ENCODE data around the gene GALNT10. TPM values are rescaled to one million over a fixed set of nuclear protein-coding genes. Genes with fewer than 3 reads are reported as not detected.

GALNT10 gene
- total and polyA plus RNA-seq, 9 of the 15 experiments (the other 6 are each of a cell fraction or from before 2014, with no cell fraction given): 4.6 to 37.1 (median 13.3) TPM

DNA sequence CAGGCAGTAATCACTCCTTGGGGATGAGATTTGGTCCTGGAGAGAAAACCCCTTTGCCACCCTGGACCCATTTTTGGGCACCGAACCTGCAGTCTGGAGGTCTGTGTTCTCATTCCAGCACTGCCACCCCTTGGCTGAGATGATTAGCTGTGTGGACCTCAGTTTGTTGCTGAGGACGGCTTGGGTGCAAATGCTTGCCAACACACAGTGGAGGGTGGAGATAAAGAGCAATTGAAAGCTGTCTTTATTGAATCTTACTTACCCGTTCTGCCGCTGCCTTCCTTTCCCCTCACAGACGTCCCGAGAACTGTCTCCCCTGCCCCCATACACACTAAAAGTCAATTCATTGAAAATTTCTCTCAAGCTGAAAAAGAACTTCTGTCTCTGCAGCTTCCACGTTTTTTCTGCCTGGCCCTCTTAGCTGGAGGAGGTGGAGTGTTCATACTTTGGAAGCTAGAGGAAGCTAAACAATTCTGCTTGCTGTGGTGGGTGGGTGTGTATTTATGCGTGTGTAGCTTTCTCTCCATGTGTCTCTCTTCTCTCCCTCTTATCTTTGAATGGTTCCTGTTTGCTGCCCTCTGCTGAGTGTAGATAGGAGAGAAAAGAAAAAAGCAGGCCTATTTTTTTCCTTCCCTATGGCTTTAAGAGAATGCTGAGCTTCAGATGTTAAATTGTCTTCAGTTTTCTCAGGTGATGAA is 6.6 kb downstream of the GALNT10 start (continued):
- TF ChIP-seq, protein P1, sequence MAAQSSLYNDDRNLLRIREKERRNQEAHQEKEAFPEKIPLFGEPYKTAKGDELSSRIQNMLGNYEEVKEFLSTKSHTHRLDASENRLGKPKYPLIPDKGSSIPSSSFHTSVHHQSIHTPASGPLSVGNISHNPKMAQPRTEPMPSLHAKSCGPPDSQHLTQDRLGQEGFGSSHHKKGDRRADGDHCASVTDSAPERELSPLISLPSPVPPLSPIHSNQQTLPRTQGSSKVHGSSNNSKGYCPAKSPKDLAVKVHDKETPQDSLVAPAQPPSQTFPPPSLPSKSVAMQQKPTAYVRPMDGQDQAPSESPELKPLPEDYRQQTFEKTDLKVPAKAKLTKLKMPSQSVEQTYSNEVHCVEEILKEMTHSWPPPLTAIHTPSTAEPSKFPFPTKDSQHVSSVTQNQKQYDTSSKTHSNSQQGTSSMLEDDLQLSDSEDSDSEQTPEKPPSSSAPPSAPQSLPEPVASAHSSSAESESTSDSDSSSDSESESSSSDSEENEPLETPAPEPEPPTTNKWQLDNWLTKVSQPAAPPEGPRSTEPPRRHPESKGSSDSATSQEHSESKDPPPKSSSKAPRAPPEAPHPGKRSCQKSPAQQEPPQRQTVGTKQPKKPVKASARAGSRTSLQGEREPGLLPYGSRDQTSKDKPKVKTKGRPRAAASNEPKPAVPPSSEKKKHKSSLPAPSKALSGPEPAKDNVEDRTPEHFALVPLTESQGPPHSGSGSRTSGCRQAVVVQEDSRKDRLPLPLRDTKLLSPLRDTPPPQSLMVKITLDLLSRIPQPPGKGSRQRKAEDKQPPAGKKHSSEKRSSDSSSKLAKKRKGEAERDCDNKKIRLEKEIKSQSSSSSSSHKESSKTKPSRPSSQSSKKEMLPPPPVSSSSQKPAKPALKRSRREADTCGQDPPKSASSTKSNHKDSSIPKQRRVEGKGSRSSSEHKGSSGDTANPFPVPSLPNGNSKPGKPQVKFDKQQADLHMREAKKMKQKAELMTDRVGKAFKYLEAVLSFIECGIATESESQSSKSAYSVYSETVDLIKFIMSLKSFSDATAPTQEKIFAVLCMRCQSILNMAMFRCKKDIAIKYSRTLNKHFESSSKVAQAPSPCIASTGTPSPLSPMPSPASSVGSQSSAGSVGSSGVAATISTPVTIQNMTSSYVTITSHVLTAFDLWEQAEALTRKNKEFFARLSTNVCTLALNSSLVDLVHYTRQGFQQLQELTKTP (IDR thresholded peaks at IDR 0.05; ENCODE audit: low read depth in 1 of 2, partially characterized antibody in 2 of 2): peak in 1 of 2 experiments; percentile 72
- TF ChIP-seq POLR2A (conservative IDR thresholded peaks at IDR 0.05) (peak; percentile 50), ARID2 (IDR thresholded peaks at IDR 0.05) (0 out of 2 replicates have a peak, but pooled peaks have one; percentile 50), FOSL1 (tag; conservative IDR thresholded peaks at IDR 0.05) (peak; percentile 30; the same call in 1 of the 2 replicates), ZBTB7A (IDR thresholded peaks at IDR 0.05; ENCODE audit: borderline replicate concordance, control insufficient read depth, low read depth, low read length) (peak; percentile 24; the same call in 1 of the 2 replicates), ZNF431 (CRISPR knock-in tag; IDR thresholded peaks at IDR 0.05) (no peak), DPF2 (IDR thresholded peaks at IDR 0.05) (peak; percentile 98), ZNF583 (CRISPR knock-in tag; IDR thresholded peaks at IDR 0.05) (no peak), TCF3 (CRISPR knock-in tag; IDR thresholded peaks at IDR 0.05) (peak; percentile 90), MCM7 (IDR thresholded peaks at IDR 0.05) (0 out of 4 replicates have a peak, but pooled peaks of 1 of the 2 experiments have one; percentile 27), FOXA3 (CRISPR knock-in tag; conservative IDR thresholded peaks at IDR 0.05 in 1 of 2, IDR thresholded peaks at IDR 0.05 in 1 of 2) (0 out of 4 replicates have a peak, but pooled peaks of 1 of the 2 experiments have one; percentile 33)
- TF ChIP-seq, protein P2, sequence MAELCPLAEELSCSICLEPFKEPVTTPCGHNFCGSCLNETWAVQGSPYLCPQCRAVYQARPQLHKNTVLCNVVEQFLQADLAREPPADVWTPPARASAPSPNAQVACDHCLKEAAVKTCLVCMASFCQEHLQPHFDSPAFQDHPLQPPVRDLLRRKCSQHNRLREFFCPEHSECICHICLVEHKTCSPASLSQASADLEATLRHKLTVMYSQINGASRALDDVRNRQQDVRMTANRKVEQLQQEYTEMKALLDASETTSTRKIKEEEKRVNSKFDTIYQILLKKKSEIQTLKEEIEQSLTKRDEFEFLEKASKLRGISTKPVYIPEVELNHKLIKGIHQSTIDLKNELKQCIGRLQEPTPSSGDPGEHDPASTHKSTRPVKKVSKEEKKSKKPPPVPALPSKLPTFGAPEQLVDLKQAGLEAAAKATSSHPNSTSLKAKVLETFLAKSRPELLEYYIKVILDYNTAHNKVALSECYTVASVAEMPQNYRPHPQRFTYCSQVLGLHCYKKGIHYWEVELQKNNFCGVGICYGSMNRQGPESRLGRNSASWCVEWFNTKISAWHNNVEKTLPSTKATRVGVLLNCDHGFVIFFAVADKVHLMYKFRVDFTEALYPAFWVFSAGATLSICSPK (IDR thresholded peaks at IDR 0.05; ENCODE audit: borderline replicate concordance): no peak
- TF ChIP-seq, protein P3, sequence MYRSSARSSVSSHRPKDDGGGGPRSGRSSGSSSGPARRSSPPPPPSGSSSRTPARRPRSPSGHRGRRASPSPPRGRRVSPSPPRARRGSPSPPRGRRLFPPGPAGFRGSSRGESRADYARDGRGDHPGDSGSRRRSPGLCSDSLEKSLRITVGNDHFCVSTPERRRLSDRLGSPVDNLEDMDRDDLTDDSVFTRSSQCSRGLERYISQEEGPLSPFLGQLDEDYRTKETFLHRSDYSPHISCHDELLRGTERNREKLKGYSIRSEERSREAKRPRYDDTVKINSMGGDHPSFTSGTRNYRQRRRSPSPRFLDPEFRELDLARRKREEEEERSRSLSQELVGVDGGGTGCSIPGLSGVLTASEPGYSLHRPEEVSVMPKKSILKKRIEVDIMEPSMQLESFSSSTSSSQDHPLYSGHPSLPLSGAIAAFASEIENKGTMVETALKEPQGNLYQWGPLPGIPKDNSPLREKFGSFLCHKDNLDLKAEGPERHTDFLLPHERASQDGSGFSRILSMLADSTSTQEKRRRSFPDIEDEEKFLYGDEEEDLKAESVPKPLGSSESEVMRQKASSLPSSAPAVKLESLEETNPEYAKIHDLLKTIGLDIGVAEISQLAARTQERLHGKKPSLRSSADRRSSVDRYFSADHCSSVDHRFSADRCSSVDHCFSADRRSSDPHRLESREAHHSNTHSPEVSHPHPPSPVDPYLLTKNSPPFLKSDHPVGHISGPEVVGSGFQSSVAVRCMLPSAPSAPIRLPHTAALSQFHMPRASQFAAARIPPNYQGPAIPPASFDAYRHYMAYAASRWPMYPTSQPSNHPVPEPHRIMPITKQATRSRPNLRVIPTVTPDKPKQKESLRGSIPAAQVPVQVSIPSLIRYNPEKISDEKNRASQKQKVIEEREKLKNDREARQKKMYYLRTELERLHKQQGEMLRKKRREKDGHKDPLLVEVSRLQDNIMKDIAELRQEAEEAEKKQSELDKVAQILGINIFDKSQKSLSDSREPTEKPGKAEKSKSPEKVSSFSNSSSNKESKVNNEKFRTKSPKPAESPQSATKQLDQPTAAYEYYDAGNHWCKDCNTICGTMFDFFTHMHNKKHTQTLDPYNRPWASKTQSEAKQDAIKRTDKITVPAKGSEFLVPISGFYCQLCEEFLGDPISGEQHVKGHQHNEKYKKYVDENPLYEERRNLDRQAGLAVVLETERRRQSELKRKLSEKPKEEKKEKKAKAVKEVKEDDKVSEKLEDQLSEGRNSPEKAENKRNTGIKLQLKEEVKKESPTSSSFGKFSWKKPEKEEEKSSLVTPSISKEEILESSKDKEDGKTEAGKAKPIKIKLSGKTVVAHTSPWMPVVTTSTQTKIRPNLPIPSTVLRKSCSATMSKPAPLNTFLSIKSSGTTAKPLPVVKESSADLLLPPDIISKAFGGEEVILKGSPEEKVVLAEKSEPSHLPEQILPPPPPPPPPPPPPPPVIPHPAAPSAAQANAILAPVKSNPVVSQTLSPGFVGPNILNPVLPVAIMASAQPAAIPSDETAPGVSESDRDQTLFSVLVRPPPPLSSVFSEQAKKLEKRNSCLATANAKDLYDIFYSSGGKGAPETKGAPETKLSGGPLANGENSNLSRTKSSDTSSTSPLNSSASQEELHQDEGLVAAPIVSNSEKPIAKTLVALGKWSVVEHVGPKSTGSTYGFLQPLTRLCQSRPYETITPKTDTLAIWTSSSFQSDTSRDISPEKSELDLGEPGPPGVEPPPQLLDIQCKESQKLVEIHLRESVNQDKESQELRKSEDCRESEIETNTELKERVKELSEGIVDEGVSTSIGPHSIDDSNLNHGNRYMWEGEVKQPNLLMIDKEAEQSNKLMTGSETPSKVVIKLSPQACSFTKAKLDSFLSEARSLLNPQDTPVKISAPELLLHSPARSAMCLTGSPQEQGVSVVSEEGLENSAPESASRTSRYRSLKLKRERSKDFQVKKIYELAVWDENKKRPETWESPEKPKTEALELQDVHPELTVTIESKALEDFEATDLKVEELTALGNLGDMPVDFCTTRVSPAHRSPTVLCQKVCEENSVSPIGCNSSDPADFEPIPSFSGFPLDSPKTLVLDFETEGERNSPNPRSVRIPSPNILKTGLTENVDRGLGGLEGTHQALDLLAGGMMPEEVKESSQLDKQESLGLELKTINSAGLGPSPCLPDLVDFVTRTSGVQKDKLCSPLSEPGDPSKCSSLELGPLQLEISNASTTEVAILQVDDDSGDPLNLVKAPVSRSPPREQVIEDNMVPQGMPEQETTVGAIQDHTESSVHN (IDR thresholded peaks at IDR 0.05; ENCODE audit: borderline replicate concordance in 1 of 2, low read depth in 1 of 2): peak in 1 of 2 experiments; percentile 44; a peak in 1 of 4 replicates

Measured in K562 (cell line).